GM21717 (cell line): Measurements from ENCODE around the gene ATP6V1C2.
"Not testable (repeated sequence)": the region's sequence is repeated elsewhere in the genome, so short reads cannot be mapped to it uniquely, and the experiment has no call there.

Experiments
- ATAC-seq: cut with Tn5 transposase; IDR thresholded peaks from one replicate; pipeline ENCODE4 v1.9.1; 2021; ENCODE audit warnings: mild to moderate bottlenecking, moderate library complexity; ENCODE audit not compliant: unreplicated experiment

Gene ATP6V1C2

DNA sequence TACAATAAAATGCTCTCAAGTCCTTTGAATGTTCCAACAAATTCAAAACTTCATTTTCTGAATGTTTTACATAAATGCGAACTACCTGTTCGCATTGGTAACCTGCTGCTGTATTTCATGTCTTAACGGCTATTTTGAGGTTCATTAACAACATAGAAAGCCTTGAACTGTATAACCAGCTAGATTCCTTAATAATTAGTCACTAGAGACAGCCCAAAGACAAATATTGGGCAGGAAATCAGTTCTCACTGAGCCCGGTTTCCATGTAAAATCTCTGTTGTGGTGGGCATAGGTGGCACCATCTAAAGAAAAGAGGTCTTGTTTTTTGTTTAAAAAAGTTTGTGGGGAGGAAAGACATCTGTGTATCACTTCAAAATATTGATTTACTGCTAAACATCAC, 62.0 kb downstream of the ATP6V1C2 start:
- ATAC-seq, result no peak

DNA sequence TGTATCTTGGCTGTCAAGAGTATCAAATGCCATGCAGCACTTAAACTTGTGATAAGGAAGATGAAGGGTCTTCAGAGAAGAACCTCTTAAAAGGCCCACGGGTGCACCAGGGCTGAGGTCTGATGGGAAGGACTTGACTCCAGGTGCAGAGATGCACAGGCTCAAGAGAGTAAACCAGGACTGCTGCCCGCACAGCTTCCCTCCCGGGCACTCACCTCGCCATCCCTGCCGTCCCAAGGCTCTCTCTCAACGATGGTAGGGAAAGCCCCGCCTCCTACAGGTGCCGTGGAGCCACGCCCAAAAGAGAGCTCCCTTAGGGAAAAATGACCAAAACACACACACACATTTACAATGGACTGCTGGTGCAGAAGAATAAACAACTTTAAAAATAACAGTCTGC, 63.3 kb downstream of the ATP6V1C2 start:
- no peak for ATAC-seq

DNA sequence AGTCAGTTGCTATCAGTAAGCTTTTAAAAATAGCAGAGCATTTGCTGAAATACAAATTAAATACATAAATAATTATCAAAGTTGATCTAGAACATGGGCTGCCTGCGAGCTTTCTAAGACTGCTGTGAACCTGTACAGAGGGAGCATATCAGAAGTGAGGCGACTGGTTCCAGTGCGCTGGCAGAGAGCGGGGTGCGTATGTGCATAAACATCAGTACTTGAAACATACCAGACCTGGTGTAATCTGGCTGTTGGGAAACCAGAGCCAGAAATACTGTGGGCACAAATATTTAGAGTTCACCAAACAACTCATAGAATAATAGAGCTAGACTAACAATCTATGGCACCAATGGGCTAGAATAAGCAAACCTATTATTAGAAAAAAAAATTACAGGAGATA, 63.8 kb downstream of the ATP6V1C2 start:
- no peak for ATAC-seq

DNA sequence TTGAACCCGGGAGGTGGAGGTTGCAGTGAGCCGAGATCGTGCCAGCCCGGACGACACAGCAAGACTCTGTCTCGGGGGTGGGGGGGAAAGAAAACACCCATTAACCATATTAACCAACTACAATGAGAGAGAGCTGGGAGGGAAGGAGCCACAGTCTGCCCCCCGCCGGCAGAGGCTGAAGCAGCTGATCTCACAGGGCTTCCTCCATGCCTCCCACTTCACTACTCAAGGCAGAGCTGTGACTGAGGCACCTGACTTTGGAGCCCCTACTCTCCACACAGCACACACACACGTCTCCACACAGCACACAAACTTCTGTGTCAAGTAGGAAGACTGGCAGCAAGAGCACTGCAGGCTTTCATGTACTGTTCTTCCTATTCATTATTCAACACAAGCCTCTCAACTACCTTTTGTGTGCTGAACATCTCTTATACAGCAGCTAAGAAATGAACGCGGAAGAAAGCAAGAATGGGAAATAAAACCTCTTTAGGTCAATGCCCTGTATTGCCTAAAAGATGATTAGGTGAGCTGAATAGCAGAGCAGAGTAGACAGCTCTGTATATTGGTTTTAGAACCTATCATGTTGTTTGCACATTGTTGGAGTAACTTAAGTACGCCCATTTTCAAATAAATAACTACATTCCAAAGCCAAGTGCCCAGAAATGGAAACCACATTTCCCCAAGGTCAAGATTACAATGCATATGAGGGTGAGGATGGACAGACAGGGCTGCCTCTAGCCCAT, 65.0 kb downstream of the ATP6V1C2 start:
- ATAC-seq, result no peak

DNA sequence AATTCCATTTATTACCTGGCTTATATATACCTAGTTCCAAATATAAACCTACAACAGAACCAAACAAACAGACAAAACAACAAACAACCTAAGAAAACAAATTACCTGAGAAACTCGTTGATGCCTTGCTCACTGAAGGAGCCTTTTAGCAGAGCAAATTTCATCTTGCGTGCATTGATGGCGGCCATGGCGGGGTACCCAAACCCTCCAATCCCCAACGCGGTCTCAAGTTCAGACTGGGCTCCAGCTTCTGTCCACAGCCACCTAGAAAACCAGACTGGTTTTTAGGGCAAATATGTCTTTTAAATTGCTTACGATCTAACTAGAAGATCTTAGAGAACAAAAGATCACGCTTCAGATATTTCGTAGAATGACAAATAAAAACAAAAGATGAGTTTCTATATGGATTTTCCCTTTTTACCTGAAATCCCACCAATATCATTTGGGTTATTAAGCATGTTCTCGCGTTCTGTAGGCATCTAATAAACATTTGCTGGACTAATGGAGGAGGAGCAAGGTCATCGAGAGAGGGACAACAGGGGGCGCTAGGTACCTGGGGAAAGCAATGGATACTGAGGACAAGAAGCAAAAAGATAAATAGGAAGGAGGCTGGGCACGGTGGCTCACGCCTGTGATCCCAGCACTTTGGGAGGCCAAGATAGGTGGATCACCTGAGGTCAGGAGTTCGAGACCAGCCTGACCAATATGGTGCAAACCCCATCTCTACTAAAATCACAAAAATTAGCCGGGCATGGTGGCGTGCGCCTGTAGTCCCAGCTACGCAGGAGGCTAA, 65.9 kb downstream of the ATP6V1C2 start:
- ATAC-seq, result no peak

DNA sequence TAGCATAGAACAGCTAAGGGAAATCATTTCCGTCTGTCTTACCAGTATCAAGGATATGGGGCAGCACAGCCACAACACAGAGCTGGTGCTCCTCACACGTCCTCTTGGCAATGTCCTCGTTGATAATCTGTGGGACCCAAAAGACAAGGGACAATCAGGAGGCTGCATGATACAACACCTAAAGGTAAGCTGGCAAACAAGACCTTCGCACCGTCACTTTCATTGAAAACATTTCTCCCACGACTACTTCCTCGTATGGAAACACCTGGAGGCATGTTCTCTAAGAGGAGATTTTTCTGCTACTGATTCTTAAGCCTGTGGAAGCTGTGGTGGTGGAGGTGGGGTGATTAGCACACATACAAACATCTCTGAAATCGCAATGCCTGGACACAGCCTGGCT, 67.4 kb downstream of the ATP6V1C2 start:
- ATAC-seq, result no peak

DNA sequence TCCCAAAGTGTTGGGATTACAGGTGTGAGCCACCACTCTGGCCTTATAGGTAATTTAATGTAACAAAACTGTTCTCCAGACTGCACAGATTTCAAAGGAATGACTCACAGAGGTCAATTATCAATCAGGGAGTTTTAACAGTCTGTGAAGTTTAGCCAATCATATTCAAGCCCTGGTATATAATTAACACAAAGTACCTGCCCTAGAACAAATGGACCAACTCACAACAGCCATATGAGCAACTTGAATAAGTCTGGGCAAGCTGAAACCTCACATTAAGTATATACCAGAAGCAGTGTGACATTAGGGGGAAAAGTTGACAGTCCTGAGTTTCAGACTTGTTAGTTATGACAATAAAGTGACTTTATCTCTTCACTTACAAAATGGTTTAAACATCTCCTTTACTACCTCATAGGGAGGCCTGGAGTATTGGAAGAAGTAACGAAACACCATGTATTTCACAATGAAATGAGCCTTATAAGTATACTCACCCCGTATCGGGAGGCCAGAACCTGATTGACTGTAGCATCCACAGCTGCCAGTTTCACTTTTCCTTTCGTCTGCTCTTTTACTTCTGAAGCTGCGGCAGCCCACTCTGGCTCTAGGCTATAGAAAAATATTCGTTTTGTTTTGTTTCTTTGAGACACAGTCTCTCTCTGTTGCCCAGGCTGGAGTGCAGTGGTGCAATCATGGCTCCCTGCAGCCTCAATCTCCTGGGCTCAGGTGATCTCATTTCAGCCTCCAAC, 69.0 kb downstream of the ATP6V1C2 start:
- ATAC-seq, result peak; percentile 94

DNA sequence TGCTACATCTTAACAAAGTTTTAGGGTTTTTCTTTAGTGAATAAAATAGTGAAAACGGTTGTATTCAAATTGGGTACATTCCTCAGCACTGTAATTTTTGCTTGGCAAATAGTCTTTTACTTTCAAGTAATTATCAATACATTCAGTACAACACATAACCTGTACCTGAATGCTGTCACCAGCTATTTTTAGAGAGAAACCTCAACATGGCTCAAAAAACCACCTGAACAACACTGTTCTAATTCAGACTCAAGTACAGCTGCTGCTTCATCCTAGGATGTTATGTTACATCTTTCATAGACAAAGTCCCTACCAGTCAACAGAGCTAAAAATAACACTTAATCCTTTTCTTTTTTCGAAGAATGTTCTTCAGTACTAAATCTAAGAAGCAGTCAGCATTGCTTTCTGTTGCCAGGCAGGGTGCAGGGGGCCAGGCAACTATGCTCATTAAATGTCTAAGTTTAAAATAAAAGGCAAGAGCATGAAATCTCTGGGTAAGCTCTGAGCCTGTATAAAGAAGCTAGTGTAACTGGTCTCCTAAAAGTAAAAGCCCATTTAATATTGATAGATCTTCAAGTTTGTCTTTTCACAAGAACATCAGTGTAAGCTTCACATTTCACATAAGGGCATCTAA, 70.7 kb downstream of the ATP6V1C2 start:
- peak; percentile 60 for ATAC-seq

DNA sequence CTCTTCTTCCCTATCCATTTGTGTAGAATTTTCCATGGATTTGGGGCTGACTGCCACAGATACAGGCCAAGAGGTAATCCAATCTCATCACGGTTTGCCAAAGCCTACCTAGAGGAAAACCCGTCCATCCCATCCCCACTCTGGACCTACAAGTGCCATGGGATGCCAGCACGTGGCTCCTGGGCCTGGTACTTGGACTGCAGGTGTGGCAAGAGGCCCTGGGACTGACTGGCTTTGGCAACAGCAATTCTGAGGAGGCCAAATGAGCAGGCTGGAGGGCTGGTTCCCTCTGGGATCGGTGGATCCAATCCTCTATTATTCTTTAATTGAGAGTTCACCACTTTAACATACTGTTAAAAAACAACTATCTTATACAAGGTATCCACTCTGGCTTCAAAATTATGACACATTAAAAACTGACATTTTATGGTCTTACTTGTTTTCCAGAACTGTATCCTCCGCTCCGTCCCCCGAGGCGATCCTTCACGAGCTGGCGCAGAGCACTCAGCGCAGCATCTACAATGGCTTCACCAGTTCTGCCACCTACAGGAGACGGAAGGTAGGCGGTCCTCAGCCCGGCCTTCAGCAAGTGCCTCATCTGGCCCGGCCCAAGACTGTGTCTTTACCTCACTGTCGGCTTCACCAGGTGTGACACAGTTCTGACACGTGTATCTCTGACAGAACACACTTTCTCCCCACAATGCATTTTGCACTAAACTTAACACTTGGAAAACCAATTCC, 71.4 kb downstream of the ATP6V1C2 start:
- no peak for ATAC-seq

DNA sequence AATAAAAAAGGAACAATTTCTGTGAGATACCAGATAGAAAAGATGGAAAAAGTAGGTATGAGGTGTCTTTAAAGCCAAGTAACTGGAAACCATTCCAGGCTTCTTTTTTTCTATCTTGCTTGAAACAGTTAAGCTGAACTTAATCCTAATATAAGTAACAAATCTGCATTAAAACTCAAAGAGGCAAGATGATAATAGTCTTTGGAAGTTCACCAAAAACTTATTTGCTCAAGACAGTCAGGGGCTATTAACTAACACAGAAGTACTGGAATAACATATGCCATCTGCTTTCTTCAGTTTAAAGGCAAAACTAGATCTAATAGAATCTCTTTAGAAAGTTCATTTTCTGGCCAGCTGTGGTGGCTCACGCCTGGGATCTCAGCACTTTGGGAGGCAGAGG, 72.4 kb downstream of the ATP6V1C2 start:
- ATAC-seq, result no peak

DNA sequence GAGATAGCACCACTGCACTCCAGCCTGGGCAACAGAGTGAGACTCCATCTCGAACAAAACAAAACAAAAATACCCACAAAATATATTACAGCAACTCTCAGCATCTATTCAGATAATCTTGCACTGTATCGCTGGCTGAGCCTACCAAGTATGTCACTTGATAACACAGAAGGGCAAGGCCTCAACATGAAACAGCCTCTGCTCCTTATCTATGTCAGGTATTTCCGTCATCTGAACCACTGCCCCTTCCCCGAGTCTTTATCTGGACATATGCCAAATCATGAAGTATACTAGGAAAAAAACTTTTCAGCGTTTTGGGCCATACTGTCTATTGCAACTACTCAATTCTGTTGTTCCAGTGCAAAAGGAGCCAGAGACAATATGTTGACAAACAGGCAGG, 73.4 kb downstream of the ATP6V1C2 start:
- no peak for ATAC-seq

DNA sequence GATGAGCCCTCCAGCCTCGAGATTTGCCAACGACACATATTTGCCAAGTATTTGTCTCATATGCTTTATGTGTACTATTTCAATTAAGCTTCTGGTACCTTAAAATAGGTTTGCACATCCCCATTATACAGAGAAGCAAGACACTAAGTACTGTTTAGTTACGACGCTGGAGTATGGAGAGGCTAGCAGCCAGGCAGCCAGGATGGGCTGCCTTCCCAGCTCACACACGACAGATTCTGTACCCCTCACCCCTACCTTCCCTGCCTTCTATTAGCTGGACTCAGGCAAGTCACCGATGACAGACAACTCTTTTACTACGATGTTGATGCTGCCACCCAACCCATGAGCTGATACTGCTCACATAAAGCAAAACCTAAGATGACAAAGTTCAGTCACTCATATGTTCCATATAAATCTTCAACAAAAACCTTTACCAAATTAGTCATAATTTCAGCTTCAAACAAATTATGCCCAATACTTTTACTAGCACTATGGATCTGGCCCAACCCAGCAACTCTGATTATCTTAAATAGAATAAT, 74.1 kb downstream of the ATP6V1C2 start:
- no peak for ATAC-seq

DNA sequence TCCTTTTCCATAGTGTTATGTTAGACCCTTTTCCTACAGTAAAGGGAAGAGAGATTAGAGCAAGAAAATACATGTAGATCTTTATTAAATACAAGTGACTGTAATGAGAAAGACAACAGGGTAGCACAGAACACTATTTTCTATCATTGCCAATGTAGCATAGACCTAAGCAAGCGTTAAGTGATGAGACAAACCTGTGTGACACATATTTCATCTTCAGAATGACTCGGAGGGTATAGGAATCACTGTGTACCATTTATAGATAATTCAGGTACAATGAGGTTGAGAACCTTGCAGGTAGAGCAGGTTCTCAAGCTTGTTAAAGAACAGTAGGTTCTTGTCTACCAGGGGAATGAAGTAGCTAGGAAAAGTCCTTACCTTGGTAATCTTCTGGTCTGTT, 75.3 kb downstream of the ATP6V1C2 start:
- ATAC-seq, result no peak

DNA sequence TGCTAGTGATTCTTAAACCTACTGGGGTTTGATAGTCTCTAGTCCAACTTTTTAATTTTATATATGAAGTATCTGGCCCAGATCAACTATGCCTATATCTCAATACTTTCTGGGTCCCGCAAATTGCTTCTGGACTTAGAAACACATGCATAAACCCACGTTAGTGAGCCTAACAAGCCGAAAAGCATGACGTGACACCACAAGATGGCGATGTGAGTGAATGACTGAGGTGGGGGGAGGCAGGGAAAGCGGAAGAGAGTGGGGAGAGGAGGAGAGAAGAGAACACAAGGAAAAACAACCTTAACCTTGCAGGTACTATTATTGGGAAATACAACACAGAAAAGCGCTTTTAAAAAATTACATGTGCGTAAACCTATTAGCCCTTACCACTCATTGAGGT, 77.4 kb downstream of the ATP6V1C2 start:
- ATAC-seq, result no peak

DNA sequence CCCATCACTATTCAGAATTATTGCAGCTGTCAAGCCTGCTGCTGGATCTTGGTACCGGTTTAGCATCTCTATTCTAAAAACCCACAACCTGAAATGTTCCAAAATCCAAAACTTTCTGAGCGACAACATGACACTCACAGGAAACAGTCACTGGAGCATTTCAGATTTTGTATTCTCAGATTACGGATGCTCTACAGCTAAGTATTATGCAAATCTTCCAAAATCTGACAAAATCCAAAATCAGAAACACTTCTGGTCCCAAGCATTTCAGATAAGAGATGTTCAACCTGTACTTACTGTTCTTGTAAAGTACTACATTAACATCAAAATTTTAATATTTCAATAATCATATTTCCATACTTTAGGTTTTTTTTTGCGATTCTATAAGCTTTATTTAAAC, 78.7 kb downstream of the ATP6V1C2 start:
- ATAC-seq, result no peak

DNA sequence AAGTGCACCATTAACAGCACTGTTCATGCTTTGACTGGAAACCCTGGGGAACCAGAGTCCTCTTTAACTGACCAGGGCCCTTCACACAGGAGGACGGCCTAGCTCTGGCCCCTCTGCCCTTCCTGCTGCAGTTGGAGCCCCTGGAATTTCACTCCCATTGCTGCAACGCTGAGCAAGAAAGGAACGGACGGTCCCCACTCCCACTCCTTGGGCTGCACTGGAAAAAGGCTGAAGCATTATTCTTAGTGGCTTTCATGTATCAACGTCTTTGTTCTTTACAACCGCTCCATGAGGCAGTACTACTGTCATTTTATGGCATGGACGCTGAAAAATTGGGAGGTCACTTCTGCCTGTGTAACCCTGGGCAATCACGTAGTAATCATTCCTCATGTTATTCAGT, 81.2 kb downstream of the ATP6V1C2 start:
- ATAC-seq, result no peak

DNA sequence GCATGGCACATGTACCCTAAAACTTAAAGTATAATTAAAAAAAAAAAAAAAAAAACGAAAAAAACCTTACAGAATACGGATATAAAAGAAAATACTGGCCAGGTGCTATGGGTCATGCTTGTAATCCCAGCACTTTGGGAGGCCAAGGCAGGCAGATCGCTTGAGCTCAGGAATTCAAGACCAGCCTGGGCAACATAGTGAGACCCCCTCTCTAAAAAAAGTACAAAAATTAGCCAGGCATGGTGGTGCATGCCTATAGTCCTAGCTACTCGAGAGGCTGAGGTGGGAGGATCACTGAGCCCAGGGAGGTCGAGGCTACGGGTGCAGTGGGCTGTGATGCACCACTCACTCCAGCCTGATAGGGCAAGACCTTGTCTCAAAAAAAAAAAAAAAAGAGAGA, 84.6 kb downstream of the ATP6V1C2 start:
- not testable (repeated sequence) for ATAC-seq

DNA sequence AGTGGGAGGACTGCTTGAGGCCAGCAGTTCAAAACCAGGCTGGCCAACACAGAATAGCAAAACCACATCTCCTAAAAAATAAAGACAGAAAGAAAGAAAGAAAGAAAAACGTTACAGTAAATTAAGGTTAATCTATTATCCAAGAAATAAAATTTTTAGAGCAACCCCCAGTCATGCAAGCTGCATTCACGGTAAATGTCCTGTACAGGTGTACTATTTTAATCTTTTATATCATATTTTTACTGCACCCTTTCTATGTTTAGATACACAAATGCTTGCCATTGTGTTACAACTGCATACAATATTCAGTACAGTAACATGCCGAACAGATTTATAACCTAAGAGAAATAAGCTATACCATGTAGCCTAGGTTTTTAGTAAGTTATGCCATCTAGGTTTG, 85.1 kb downstream of the ATP6V1C2 start:
- ATAC-seq, result no peak

DNA sequence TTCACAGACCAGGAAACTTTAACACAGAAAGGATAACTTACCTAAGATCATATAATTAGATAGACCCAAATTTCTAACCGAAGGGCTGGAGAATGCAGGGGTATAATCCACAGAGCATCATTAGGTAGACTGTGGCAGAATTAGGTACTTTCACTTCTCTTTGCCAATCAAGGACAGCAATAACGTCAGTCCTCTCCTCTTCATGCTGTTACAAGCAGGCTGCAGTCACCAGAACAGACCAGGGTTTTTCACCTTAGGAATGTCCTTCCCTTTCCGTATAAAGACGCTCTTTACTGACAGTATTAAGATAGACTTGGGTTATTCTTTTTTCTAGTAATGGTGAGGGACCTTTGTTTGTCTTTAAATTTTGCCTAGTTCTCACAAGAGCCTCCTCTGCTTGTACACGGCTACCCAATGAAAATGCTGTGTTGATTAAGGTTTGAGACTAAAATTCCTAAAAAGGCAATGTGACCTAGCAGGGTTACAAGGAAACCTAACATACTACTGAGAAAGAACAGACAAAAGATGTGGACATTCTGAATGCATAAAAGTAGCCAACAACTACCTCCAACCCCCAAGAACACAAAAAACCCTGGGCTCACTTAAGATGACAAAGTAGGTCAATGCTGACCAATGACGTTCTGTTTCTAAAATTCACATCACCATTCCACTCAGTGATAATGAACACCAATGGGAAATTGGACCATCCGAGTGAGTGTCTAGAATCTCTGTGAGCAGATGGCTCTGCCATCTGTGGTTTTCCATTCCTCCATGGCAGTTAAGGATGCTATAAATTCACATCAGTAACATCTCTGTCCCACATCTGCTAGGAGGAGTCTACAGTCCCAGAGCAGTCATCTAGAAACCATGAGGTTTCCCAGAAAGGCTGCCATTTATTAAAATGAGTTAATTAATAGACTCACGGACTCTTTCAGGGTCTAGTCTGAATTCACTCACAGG, 89.1 kb downstream of the ATP6V1C2 start:
- ATAC-seq, result peak; percentile 35
